Immature natural killer cell (primary cell): ENCODE measurements around the gene FAP. TPM values are rescaled to one million over a fixed set of nuclear protein-coding genes. Genes with fewer than 3 reads are reported as not detected.
A peak's percentile ranks its signal among the peaks of the same experiment; 100 is the strongest.

Experiments
- DNase-seq, 3 donors: peaks; one replicate each; pipeline ENCODE4 v3.0.0; 2022; ENCODE audit warnings: mixed read lengths in 1 of 3
- H3K27ac Mint-ChIP-seq, 6 donors: one replicate each; pipeline ENCODE4 v1.8.0; 2020; ENCODE audit warnings: mixed read lengths in 6 of 6, mild to moderate bottlenecking in 5 of 6, inconsistent platforms in 4 of 6, moderate library complexity in 3 of 6
- H3K27me3 Mint-ChIP-seq, 3 donors: one replicate each; pipeline ENCODE4 v1.8.0; 2020 to 2021; ENCODE audit warnings: low read depth in 3 of 3, mild to moderate bottlenecking in 3 of 3, mixed read lengths in 3 of 3, moderate library complexity in 3 of 3, inconsistent platforms in 1 of 3
- H3K36me3 Mint-ChIP-seq, 3 donors: one replicate each; pipeline ENCODE4 v1.8.0; 2020; ENCODE audit warnings: mixed read lengths in 3 of 3, inconsistent platforms in 2 of 3, mild to moderate bottlenecking in 2 of 3
- H3K4me1 Mint-ChIP-seq, 2 donors: one replicate each; pipeline ENCODE4 v1.8.0; 2020; ENCODE audit warnings: inconsistent platforms in 2 of 2, mild to moderate bottlenecking in 2 of 2, mixed read lengths in 2 of 2, moderate library complexity in 1 of 2
- H3K4me3 Mint-ChIP-seq, 5 donors: one replicate each; pipeline ENCODE4 v1.8.0; 2020; ENCODE audit warnings: mild to moderate bottlenecking in 5 of 5, mixed read lengths in 5 of 5, inconsistent platforms in 3 of 5, moderate library complexity in 3 of 5
- H3K9me3 Mint-ChIP-seq, 6 donors: one replicate each; pipeline ENCODE4 v1.8.0; 2020; ENCODE audit warnings: mild to moderate bottlenecking in 6 of 6, mixed read lengths in 6 of 6, inconsistent platforms in 4 of 6, moderate library complexity in 3 of 6
- polyA plus RNA-seq, 3 donors: library from polyadenylated mRNA; unstranded; fragments of 300-500 nt; fragmentation: Illumina TruSeq; gene quantifications; one replicate each; pipeline ENCODE4 v1.2.3, GENCODE V29; 2021

The FAP gene
- polyA plus RNA-seq, 3 donors from 2014 or later: not detected

DNA sequence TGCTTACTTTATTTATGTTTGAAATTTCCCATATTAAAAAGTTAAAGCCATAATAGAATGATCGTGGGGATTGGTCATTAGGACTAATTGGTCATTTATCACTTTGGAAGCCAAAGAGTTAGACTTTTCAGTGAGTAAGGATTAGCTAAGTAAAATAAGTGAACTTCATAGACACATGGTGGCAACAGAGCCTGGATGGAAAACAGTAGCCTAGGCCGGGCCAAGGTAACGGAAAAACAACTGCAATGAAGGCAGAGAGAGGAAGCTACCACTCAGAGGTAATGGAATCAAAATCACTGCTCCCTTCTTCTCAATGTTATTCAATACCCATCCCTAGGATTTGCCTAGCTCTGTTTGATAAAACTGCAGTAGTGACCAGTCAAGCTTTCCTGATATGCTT is 87.1 kb downstream of the FAP start:
- Mint-ChIP-seq H3K9me3 (no peaks in the 10 kb centered on the region), H3K27ac (no peak overlapping the region), H3K36me3 (no peaks in the 10 kb centered on the region), H3K4me3 (no peak overlapping the region), H3K27me3 (peaks cover 0 to 4% (median 2%) of the 10 kb centered on the region in 3 donors), H3K4me1 (peaks cover 0 to 6% of the 10 kb centered on the region in 2 donors)
- no peak for DNase-seq

DNA sequence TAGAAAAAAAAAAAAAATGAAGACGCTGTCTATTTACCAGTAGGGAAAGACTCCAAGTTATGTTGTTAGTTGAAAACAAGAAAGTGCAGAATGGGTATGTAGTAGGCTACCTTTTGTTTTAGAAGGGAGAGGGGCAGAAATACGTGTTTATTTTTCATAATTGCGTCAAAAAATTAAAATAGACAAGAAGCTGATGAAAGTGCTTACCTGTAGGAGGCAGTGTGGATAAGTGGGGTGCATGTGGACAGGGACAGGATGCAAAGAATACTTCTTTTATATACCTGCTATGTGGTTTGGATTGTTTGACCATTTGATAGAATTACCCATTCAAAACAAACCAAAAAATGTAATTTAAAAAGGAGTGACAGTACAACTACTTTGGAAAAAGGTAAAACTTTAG is 88.2 kb downstream of the FAP start:
- H3K27me3 Mint-ChIP-seq: peaks cover 0 to 4% (median 2%) of the 10 kb centered on the region in 3 donors
- no peak overlapping the region for H3K4me3 Mint-ChIP-seq
- no peaks in the 10 kb centered on the region for H3K36me3 Mint-ChIP-seq
- peaks cover 0 to 6% of the 10 kb centered on the region in 2 donors for H3K4me1 Mint-ChIP-seq
- DNase-seq: no peak
- no peaks in the 10 kb centered on the region for H3K9me3 Mint-ChIP-seq
- H3K27ac Mint-ChIP-seq: no peak overlapping the region

DNA sequence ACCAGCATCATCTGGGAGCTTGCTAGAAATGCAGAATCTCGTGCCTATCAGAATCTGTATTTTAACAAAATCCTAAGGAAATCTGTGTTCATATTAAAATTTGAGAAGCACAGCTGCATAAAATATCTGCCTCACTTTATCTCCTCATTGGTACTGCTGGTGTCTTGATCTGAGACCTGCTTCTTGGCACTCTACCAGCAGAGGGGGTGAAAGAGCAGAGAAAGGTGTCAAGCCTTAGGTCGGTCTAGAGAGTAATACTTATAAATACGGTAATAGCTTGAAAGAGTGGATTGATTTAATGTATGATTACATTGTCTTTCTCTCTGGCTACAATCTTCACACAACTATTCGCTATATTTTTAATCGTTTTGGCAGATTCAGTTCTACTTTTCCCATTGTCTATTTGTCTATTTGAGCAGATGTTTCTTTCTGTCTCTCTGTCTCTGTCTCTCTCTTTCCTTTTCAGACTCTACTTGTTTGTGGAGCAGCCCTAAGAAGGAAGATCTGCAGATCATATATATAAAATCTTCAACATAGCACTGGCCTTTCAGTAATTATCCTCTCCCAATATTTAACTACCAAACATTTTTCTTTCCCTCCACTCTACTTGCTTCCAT is 89.5 kb downstream of the FAP start:
- Mint-ChIP-seq H3K4me1 (peaks cover 0 to 6% of the 10 kb centered on the region in 2 donors), H3K9me3 (no peaks in the 10 kb centered on the region), H3K27me3 (peaks cover 0 to 1% (median 0%) of the 10 kb centered on the region in 3 donors), H3K27ac (no peak overlapping the region), H3K36me3 (no peaks in the 10 kb centered on the region), H3K4me3 (peak overlapping the region in 1 of 5 donors; percentile 8)
- DNase-seq: peak; percentile 21 to 47 (median 24)

DNA sequence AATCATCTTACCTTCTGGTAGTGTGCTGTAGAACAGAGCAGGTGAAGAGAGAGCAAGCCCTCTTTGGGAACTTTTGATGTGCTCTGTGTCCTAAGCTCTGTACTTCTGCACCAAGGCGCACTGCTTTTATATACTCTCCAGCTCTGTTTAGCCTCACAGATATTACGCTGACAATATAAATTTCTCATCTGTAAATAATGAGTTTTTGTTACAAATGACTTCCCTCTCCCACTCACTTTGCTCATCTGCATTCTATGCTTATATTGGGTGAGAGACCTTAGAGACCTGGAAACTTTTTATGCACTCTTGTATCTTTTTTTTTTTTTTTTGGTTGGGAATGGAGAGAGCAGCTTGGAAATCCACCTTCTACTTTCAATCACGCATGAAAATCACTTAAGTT is 91.1 kb downstream of the FAP start, which contains the start of gene GCG:
Gene GCG (minus strand): TSS at position 101 of the 400 bp plus-strand sequence. CDS start 3,069 bp downstream, outside the sequence.
- H3K4me3 Mint-ChIP-seq: no peak within 1 kb of the TSS
- DNase-seq: no peak
- H3K9me3 Mint-ChIP-seq: peaks cover 0 to 3% (median 0%) of the 10 kb centered on the region in 6 donors
- H3K27me3 Mint-ChIP-seq: peaks cover 0 to 1% (median 0%) of the 10 kb centered on the region in 3 donors
- no peaks in the 10 kb centered on the region for H3K36me3 Mint-ChIP-seq
- peaks cover 0 to 6% of the 10 kb centered on the region in 2 donors for H3K4me1 Mint-ChIP-seq
- H3K27ac Mint-ChIP-seq: no peak within 1 kb of the TSS

DNA sequence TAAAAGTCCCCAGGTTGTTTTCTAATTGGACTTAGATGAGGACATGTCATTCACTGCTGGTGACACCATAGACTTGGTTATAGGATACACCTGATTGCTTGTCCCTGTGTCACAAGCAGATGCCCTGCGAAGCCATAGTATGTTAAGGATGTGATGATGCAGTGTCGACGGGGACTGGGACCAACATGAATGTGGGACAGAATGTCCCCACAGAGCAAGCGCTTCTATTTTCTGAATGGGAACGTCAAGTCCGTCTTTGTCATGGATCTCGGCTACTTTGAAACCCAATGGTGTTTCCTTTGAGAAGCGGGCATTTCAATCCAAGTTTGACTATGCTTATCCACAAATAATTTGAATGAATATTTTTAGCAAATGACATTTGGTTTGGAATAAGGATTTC is 93.3 kb downstream of the FAP start:
- peaks cover 0 to 6% of the 10 kb centered on the region in 2 donors for H3K4me1 Mint-ChIP-seq
- DNase-seq: no peak
- no peak overlapping the region for H3K4me3 Mint-ChIP-seq
- H3K27ac Mint-ChIP-seq: no peak overlapping the region
- H3K27me3 Mint-ChIP-seq: peaks cover 0 to 3% (median 1%) of the 10 kb centered on the region in 3 donors
- H3K36me3 Mint-ChIP-seq: no peaks in the 10 kb centered on the region
- H3K9me3 Mint-ChIP-seq: peaks cover 0 to 6% (median 0%) of the 10 kb centered on the region in 6 donors

DNA sequence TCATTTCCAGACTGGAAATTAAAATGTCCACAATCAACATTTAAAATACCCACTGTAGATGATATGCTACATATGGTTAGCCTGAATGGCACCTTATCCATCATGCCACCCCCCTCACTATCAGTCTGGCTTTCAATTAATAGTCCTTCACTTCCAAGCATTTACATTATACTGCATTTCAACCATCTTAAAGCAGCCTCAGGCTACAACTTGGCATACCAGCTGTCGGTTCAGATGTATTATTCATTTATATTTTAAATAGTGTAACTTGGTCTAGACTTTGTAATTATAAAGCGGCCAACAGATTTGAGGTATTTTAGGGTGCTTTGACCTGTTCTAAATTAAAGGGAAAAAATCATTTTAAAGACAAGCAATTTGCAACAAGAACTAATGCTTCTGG is 93.8 kb downstream of the FAP start:
- H3K9me3 Mint-ChIP-seq: peaks cover 0 to 6% (median 0%) of the 10 kb centered on the region in 6 donors
- no peaks in the 10 kb centered on the region for H3K36me3 Mint-ChIP-seq
- H3K27me3 Mint-ChIP-seq: peaks cover 0 to 3% (median 1%) of the 10 kb centered on the region in 3 donors
- DNase-seq: no peak
- H3K4me1 Mint-ChIP-seq: peaks cover 0 to 6% of the 10 kb centered on the region in 2 donors
- no peak overlapping the region for H3K4me3 Mint-ChIP-seq
- no peak overlapping the region for H3K27ac Mint-ChIP-seq

DNA sequence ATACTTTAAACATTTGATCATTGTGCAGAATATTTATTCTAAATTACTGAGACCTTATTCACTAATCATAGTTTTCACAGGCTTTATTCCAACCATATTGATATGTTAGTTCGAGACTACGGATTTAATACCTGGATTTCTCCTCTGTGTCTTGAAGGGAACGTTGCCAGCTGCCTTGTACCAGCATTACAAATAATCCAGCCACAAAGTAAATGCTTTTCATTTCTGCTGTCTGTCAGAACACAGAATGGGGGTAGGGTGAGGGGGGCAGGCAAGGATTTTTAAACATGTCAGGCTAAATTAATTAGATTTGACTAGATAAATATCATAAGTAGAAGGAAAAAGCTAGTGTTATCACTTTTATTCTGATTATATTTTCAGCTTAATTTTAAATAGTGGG is 94.3 kb downstream of the FAP start:
- Mint-ChIP-seq H3K4me3 (no peak overlapping the region), H3K27me3 (peaks cover 0 to 3% (median 0%) of the 10 kb centered on the region in 3 donors), H3K27ac (no peak overlapping the region), H3K9me3 (peaks cover 0 to 6% (median 0%) of the 10 kb centered on the region in 6 donors), H3K36me3 (no peaks in the 10 kb centered on the region), H3K4me1 (peaks cover 0 to 4% of the 10 kb centered on the region in 2 donors)
- DNase-seq: no peak

DNA sequence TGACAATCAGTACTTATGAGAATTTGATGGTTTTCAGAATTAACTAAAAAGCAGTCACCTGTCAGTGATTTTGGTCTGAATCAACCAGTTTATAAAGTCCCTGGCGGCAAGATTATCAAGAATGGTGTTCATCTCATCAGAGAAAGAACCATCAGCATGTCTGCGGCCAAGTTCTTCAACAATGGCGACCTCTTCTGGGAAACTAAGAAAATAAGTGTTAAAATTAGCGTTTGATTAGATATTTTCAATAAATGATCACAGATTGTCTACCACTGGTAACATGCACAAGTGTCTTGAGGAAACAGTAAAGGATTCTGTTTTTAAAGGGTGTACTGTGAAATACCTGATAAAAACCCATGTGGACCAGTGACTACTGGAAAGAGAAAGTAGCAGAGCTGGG is 99.3 kb downstream of the FAP start:
- Mint-ChIP-seq H3K27me3 (peaks cover 2 to 8% (median 2%) of the 10 kb centered on the region in 3 donors), H3K27ac (no peak overlapping the region), H3K9me3 (peaks cover 0 to 6% (median 0%) of the 10 kb centered on the region in 6 donors), H3K4me3 (no peak overlapping the region), H3K36me3 (no peaks in the 10 kb centered on the region), H3K4me1 (no peaks in the 10 kb centered on the region)
- no peak for DNase-seq

DNA sequence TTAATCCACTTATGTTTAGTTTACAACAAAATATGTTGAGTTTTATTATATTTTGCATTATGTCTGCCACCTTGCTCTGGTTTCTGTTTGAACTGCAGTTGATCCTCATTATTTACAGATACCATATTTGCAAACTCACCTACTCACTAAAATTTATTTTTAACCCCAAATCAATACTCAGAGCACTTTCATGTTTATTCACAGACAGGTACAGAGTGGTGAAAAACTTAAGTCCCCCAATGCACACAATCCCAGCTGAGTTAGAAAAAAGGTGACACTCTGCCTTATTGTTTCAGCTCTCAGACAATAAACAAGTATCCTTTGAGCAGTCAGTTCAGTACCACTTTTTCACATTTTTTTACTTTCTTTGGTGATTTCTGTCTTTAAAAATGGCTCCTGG is 104.9 kb downstream of the FAP start:
- no peak for DNase-seq
- Mint-ChIP-seq H3K4me3 (no peak overlapping the region), H3K4me1 (no peaks in the 10 kb centered on the region), H3K9me3 (no peaks in the 10 kb centered on the region), H3K27ac (no peak overlapping the region), H3K36me3 (no peaks in the 10 kb centered on the region), H3K27me3 (peaks cover 4 to 9% (median 9%) of the 10 kb centered on the region in 3 donors)

DNA sequence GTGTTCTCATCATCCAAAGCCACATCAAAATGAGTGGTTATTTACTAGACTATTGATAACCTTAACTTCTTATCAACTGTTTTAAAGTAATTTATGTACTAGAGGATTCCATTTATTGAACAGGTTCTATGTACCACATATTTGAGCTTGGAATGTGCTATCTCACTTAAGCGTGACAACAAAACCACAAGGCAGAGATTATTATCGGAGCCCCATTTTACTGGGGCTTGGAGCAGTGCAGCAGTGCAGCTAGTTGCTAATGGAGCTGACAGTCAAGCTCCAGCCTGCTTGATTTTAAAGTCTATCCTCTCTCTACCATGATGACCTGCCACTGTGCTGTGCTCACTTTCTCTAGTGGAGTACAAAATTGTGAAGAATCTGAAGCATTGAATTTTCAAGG is 115.8 kb downstream of the FAP start:
- DNase-seq: no peak

DNA sequence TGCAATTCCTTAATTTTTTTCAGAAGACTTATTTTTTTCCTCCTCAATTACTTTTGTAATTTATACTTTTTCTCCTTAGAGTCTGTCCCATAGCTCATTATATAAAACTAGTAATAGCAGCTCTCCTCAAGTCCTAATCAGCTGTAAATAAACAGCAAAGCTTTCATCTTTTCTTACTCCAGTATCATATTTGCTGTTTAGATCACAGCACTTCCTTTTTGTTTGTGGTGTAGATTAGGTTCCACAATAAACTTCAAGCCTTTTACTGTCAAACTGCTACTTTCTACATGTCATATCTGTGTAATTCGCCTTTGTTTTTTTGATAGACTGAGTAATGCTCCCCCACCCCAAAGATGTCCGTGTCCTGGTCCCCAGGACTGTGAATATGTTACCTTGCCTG is 116.7 kb downstream of the FAP start:
- H3K27ac Mint-ChIP-seq: no peak overlapping the region
- no peak overlapping the region for H3K4me3 Mint-ChIP-seq
- H3K36me3 Mint-ChIP-seq: no peaks in the 10 kb centered on the region
- H3K4me1 Mint-ChIP-seq: no peaks in the 10 kb centered on the region
- no peak for DNase-seq
- peaks cover 0 to 2% (median 0%) of the 10 kb centered on the region in 3 donors for H3K27me3 Mint-ChIP-seq
- H3K9me3 Mint-ChIP-seq: no peaks in the 10 kb centered on the region

More for the DNA sequence above, 115.8 kb downstream of the FAP start:
- Mint-ChIP-seq H3K27ac (no peak overlapping the region), H3K27me3 (peaks cover 0 to 2% (median 0%) of the 10 kb centered on the region in 3 donors), H3K9me3 (no peaks in the 10 kb centered on the region), H3K36me3 (no peaks in the 10 kb centered on the region), H3K4me1 (no peaks in the 10 kb centered on the region), H3K4me3 (no peak overlapping the region)

DNA sequence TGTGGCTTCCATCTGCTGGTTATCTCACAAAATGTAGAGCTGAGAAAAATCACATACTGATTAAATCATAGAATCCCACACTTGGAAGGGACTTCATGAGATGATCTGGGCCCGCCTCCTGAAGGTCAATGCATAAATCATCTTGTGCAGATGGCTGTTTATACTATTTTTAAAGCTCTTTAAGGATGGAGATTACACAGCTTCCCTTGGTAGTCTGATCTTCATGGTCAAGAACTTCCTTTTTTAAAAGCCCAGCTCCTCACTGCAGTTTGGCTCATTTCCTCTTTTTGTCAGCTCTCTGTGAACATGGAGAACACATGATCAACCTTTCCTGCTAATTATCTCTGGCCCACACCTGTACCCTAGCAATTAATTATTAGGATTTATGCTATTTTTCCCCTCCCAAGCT is 117.1 kb downstream of the FAP start:
- Mint-ChIP-seq H3K27me3 (peaks cover 0 to 2% (median 0%) of the 10 kb centered on the region in 3 donors), H3K27ac (no peak overlapping the region), H3K4me1 (no peaks in the 10 kb centered on the region), H3K36me3 (no peaks in the 10 kb centered on the region), H3K9me3 (no peaks in the 10 kb centered on the region), H3K4me3 (no peak overlapping the region)
- no peak for DNase-seq

DNA sequence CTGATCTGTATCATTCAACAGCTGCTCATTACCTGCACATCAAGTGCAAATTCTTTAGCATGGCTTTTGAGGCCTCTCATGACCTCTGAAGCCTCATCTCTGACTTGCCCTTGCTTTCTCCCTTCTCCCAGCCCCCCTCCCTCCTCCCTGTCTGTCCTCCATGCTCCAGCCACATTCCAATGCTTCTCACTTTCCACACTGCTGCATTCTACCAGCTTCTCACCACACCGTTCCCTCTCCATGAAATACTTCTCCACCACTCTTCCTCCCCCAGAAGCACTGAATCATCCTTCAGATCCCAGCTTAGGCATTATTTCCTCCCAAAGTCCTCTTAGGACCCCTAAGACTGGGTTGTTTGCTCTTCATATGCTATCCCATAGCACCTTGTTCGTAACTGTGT is 118.1 kb downstream of the FAP start:
- no peak overlapping the region for H3K4me3 Mint-ChIP-seq
- no peak overlapping the region for H3K27ac Mint-ChIP-seq
- H3K36me3 Mint-ChIP-seq: no peaks in the 10 kb centered on the region
- no peaks in the 10 kb centered on the region for H3K4me1 Mint-ChIP-seq
- H3K9me3 Mint-ChIP-seq: no peaks in the 10 kb centered on the region
- H3K27me3 Mint-ChIP-seq: no peaks in the 10 kb centered on the region
- no peak for DNase-seq

DNA sequence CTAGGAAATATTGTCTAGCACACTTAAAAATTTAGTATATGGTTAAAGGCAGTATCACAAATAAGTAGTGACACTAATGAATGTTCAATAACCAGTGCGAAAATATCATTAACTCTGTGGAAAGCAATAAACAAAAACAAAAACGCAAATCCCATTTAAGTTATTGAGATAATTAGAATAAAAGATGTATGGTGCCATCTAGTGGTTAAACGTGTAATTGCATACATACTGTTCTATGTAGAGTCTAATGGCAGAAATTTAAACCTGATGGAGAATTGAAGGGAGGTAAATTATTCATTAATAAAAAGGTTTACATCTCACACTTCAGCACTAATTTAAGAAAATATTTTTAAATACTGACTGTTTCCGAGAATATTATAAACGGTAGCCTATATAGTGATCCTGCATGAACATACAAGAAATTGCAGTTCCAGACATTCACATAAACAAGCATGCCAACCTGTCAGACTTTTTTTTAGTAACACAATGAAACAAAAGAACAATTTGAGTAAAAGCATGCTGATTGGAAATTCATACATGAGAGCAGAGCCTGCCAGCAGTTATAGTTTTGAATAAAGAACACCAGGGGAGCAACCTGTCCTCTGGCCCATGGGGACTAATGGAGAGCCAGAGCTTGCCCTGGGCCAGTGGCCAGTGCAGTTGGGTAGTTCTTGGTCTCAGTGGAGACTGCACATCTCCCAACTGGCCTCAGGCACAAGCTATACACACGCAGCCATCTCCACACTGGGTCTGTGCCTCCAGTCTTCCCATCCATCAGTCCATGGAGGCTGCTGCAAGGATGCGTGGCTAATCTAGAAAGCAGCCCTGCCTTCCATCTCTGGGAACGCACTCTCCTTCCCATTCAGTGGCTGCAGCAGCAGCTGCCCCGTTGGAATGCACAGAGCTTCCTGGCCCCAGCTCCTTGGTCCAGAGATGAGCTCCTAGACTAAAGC is 119.2 kb downstream of the FAP start:
- H3K4me1 Mint-ChIP-seq: no peaks in the 10 kb centered on the region
- H3K4me3 Mint-ChIP-seq: no peak overlapping the region
- H3K36me3 Mint-ChIP-seq: no peaks in the 10 kb centered on the region
- H3K27ac Mint-ChIP-seq: no peak overlapping the region
- no peaks in the 10 kb centered on the region for H3K27me3 Mint-ChIP-seq
- peak; percentile 34 to 56 (median 40) for DNase-seq
- H3K9me3 Mint-ChIP-seq: no peaks in the 10 kb centered on the region
